Effector memory CD4-positive, alpha-beta T cell (primary cell): ENCODE data around the gene EPS8L2.

Experiments used
- DNase-seq, 3 donors: peaks; one replicate each; pipeline ENCODE4 v3.0.0-alpha.2; 2020
- H3K27ac ChIP-seq: 2 replicates; pipeline ENCODE4 v1.7.0; 2013; ENCODE audit warnings: mild to moderate bottlenecking, low read length, moderate library complexity; ENCODE audit not compliant: insufficient read depth, poor library complexity, severe bottlenecking
- H3K27me3 ChIP-seq: replicated peaks from 2 replicates; pipeline ENCODE4 v1.7.0; 2013; ENCODE audit warnings: mild to moderate bottlenecking, low read length; ENCODE audit not compliant: insufficient read depth, control insufficient read depth, poor library complexity, severe bottlenecking
- H3K36me3 ChIP-seq: 2 replicates; pipeline ENCODE4 v1.7.0; 2013; ENCODE audit warnings: mild to moderate bottlenecking, low read length, moderate library complexity; ENCODE audit not compliant: control insufficient read depth, insufficient read depth
- H3K4me1 ChIP-seq: 2 replicates; pipeline ENCODE4 v1.7.0; 2013; ENCODE audit warnings: low read length, mild to moderate bottlenecking; ENCODE audit not compliant: control insufficient read depth, insufficient read depth, poor library complexity, severe bottlenecking
- H3K4me3 ChIP-seq: 2 replicates; pipeline ENCODE4 v1.7.0; 2013; ENCODE audit warnings: low read length, low read depth, mild to moderate bottlenecking; ENCODE audit not compliant: insufficient read depth, poor library complexity, severe bottlenecking
- H3K9me3 ChIP-seq: 2 replicates; pipeline ENCODE4 v1.7.0; 2013; ENCODE audit warnings: mild to moderate bottlenecking, low read length, moderate library complexity; ENCODE audit not compliant: control insufficient read depth

The EPS8L2 gene

DNA sequence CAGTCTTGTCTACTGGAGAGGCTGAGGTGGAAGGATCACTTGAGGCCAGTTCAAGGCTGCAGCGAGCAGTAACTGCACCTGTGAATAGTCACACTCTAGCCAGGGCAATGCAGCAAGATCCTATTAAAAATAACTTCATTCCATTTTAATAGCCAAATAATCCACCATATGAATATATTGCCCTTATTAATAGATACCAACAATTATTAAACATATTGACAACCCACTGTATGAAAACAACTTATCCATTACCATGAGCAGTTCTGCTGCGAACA, 60.8 kb downstream of the EPS8L2 start:
- Histone ChIP-seq H3K27ac (no peak overlapping the region), H3K27me3 (no peaks in the 10 kb centered on the region), H3K4me3 (no peak overlapping the region), H3K36me3 (peaks cover 37% of the 10 kb centered on the region), H3K4me1 (no peaks in the 10 kb centered on the region), H3K9me3 (no peaks in the 10 kb centered on the region)
- DNase-seq = no peak

- Histone ChIP-seq H3K9me3 (no peaks in the 10 kb centered on the region), H3K4me3 (no peak overlapping the region), H3K27ac (no peak overlapping the region), H3K36me3 (peaks cover 37% of the 10 kb centered on the region), H3K27me3 (no peaks in the 10 kb centered on the region), H3K4me1 (no peaks in the 10 kb centered on the region)
- DNase-seq = no peak
Measured at GRCh38 chr11:767238-767637, 61.2 kb downstream of the EPS8L2 start.

DNA sequence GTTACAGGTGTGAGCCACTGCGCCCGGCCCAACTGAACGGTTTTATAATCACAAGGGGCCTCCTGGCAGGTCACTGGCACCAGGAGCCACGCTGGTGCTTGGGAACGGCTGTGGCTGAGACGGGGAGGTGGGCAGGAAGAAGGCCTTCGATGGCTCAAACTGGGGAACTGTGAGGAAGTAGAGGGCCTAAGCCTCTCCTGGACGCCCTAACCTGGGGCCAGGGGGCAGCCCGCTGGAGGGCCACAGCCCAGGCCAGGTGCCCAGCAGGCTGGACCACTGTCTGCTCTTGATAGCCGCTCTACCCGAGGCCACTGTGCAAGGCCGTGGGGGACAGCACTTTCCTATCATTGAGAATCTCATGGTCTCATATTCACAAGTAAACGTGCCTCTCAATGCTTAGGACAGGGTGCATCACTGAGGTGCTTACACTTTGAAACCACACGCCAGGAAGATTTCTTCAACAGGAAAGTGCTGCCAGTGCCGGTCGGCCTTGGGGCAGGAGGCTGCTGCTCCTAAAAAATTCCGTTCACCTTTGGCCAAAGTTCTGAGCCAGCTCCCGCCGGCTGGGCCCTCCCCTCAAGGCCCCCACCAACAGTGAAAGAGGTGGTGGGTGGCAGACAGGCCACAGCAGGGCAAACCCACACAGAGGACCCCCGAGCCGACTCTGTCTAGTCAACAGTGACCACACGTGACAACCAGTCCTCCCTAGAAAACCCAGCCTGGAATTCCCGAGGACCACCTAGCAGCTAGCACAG, 64.0 kb downstream of the EPS8L2 start:
- no peak for DNase-seq
- H3K27me3 ChIP-seq = no peaks in the 10 kb centered on the region
- no peaks in the 10 kb centered on the region for H3K9me3 ChIP-seq
- no peaks in the 10 kb centered on the region for H3K4me1 ChIP-seq
- no peak overlapping the region for H3K27ac ChIP-seq
- H3K4me3 ChIP-seq = no peak overlapping the region
- peaks cover 34% of the 10 kb centered on the region for H3K36me3 ChIP-seq

DNA sequence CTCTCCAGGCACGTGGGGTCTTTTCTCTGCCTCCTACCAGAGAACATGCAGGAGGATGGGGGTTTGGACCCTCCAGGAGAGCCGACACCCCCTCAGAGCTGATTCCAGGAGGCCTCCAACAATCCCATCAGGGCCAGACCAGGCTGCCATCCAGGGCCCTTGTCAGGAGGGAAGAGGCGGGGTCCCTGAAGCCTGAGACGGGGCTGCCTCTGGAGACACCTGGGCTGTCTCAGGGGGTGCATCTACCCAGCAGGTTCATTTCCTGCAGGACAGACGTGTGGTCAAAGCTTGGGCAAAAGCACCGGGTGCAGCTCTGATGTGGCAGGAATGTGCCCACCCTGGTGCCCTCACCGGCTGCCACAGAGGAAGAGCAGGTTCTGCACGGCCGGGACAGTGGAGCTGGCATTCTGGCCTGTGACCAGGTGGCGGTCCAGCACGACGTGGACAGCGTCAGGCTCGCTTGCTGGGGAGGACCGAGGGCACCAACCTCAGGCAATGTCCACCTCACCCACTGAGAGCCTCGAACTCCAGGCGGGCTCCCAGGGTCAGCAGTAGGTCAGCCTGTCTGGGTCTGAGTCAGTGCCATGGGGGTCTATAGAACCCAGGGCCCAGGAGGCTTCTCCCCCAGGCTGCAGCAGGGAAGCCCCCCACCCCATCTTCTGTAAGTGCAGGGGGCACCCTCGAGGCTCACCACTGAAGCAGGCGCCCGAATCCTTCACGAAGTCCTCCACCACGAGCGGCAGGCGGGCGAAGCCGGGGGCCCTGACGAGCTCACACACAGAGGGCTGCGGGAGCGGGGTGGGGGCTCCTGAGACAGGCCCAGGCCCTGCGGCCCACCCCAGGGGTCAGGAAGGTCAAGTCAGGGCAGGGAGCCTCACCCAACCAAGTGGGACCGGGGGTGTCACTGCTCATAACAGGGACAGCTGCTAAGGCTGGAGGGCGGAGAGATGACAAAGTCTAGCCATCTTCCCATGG, 64.9 kb downstream of the EPS8L2 start:
- Histone ChIP-seq H3K9me3 (no peaks in the 10 kb centered on the region), H3K27me3 (no peaks in the 10 kb centered on the region), H3K36me3 (peaks cover 32% of the 10 kb centered on the region), H3K4me1 (peaks cover 7% of the 10 kb centered on the region), H3K4me3 (no peak overlapping the region), H3K27ac (no peak overlapping the region)
- DNase-seq = no peak

DNA sequence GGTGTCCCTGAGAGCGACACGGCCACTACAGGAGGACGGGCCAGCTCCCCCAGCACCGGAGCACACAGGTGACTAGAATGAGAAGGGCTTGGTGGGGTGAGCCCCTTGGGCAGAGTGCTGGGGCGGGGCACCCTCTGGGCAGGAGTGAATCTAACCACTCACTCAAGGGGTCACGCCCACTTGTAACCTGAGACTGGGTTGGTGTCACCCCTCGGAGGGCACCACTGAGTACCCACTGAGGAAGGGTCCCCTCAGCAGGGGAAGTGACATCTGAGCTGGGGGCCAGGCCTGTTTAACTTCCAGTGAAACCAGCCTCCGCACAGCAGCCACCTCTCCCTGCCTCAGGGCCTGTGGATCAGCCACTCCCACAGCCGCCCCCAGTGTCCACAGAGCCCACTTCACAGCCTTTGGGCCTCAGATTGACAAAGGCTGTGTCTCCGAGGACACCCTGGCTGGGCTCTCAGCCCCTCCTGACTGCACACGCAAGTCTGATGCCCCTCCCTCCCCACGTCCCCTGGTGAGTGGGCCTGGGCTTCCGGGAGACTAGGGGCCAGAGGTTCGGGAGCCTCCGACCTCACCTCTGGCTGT, 65.7 kb downstream of the EPS8L2 start:
- peaks cover 32% of the 10 kb centered on the region for H3K36me3 ChIP-seq
- DNase-seq = no peak
- H3K4me1 ChIP-seq = peaks cover 15% of the 10 kb centered on the region
- H3K27ac ChIP-seq = no peak overlapping the region
- no peaks in the 10 kb centered on the region for H3K9me3 ChIP-seq
- H3K4me3 ChIP-seq = no peak overlapping the region
- H3K27me3 ChIP-seq = no peaks in the 10 kb centered on the region

DNA sequence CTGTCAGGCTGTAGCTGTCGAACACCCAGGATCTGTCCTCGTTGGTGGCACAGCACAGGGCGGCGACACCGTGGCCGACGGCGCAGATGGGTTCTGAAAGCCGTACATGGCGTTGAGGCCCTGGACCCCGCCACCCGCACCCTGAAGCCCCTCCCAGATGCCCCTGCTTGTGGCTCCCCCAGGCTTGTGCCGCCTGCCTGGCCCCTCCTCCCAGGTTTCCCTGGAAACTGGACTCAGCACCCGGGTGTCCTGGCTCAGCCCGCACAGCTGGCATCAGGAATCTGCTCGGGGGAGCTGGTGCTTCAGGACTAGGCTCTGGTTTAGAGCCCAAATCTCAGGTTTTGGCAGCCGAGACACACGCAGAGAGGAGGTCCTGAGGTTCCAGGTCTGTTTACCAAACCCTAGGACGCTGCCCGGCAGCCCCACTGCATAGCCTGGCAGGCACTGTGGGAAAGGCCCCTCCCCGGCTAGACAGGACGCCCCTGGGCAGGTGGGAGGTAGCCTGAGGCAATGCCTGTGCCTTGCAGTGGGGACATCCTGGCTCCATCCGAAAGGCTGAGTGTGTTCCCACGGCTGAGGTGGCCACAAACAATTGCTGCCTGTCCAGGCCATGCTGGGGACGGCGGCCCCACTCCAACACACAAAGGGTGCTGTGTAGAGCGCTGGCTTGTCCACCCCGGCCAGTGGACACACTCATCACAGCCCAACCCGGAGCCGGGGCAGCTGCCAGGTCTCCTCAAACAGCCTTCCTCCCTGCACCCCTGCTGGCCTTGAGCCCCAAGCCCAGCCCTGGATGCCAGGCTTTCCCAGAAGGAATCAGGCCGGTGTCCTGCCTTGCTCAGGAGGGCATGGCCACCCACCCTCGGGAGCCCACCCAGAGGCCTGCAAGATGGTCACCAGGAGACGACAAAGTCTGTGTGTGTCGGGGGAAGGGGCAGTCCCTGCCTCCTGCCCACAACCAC, 66.7 kb downstream of the EPS8L2 start:
- no peaks in the 10 kb centered on the region for H3K27me3 ChIP-seq
- H3K4me1 ChIP-seq = peaks cover 16% of the 10 kb centered on the region
- H3K27ac ChIP-seq = no peak overlapping the region
- DNase-seq = no peak
- no peak overlapping the region for H3K4me3 ChIP-seq
- no peaks in the 10 kb centered on the region for H3K9me3 ChIP-seq
- peaks cover 32% of the 10 kb centered on the region for H3K36me3 ChIP-seq

GRCh38 chr11:773425-773824, 67.4 kb downstream of the EPS8L2 start:
- H3K9me3 ChIP-seq = no peaks in the 10 kb centered on the region
- peaks cover 32% of the 10 kb centered on the region for H3K36me3 ChIP-seq
- H3K27me3 ChIP-seq = no peaks in the 10 kb centered on the region
- peaks cover 21% of the 10 kb centered on the region for H3K4me1 ChIP-seq
- H3K4me3 ChIP-seq = no peak overlapping the region
- no peak overlapping the region for H3K27ac ChIP-seq
- no peak for DNase-seq

GRCh38 chr11:773830-774229, 67.8 kb downstream of the EPS8L2 start:
- H3K27ac ChIP-seq = no peak overlapping the region
- DNase-seq = no peak

GRCh38 chr11:774873-775592, 69.0 kb downstream of the EPS8L2 start:
- no peak overlapping the region for H3K27ac ChIP-seq
- peaks cover 22% of the 10 kb centered on the region for H3K4me1 ChIP-seq
- H3K9me3 ChIP-seq = no peaks in the 10 kb centered on the region
- no peaks in the 10 kb centered on the region for H3K27me3 ChIP-seq
- no peak for DNase-seq
- H3K4me3 ChIP-seq = no peak overlapping the region
- H3K36me3 ChIP-seq = peaks cover 30% of the 10 kb centered on the region

More at GRCh38 chr11:773830-774229, 67.8 kb downstream of the EPS8L2 start:
- Histone ChIP-seq H3K27me3 (no peaks in the 10 kb centered on the region), H3K9me3 (no peaks in the 10 kb centered on the region), H3K4me3 (no peak overlapping the region), H3K36me3 (peaks cover 32% of the 10 kb centered on the region), H3K4me1 (peaks cover 22% of the 10 kb centered on the region)
